ENCODE results near the gene NDFIP1. TPM values are rescaled to one million over a fixed set of nuclear protein-coding genes. Genes with fewer than 3 reads are reported as not detected.

Gene NDFIP1
- total RNA-seq, 1 experiment from 2014 or later: 26.6 TPM

GRCh38 chr5:142129446-142130066 lies 21.0 kb downstream of the NDFIP1 start:
- H3K36me3 Mint-ChIP-seq (ENCODE audit: insufficient read depth in 1 of 3, low read depth in 3 of 3): peaks cover 4 to 6% (median 6%) of the 10 kb centered on the region in 3 experiments; a peak in 5 of 7 replicates
- H2BK15ac ChIP-seq (ENCODE audit: low read depth, low read length): no peak overlapping the region
- no peak for DNase-seq
- no peak overlapping the region for H3K9ac ChIP-seq (ENCODE audit: extremely low read depth, insufficient read length, low read length)
- no peak overlapping the region for H3K14ac ChIP-seq (ENCODE audit: insufficient read depth, low read length)
- H3K23ac ChIP-seq (ENCODE audit: insufficient read length, low read depth, low read length): no peak overlapping the region
- H3T11ph ChIP-seq (ENCODE audit: low read length): no peak overlapping the region
- H3K4me3 Mint-ChIP-seq: no peak overlapping the region
- H3K79me2 ChIP-seq (ENCODE audit: insufficient read depth, low read length): no peaks in the 10 kb centered on the region; the same call in 1 of the 2 replicates
- H3K4me1 ChIP-seq (ENCODE audit: insufficient read depth, low read length): peaks cover 7% of the 10 kb centered on the region; the same call in 1 of the 2 replicates
- H3K27ac Mint-ChIP-seq: no peak overlapping the region
- H4K5ac ChIP-seq (ENCODE audit: insufficient read length, low read depth, low read length): no peak overlapping the region
- no peak overlapping the region for H4K8ac ChIP-seq (replicated peaks; ENCODE audit: insufficient read length, low read depth, low read length)
- H3K18ac ChIP-seq (ENCODE audit: insufficient read length, low read depth, low read length): no peak overlapping the region
- H3K56ac ChIP-seq (ENCODE audit: insufficient read length, low read depth, low read length): no peak overlapping the region
- H2BK12ac ChIP-seq (ENCODE audit: insufficient read length, low read depth, low read length): no peak overlapping the region
- H3K23me2 ChIP-seq (ENCODE audit: insufficient read length, low read depth, low read length, poor library complexity, severe bottlenecking): no peaks in the 10 kb centered on the region
- H2BK5ac ChIP-seq (ENCODE audit: insufficient read length, low read length): no peak overlapping the region
- no peaks in the 10 kb centered on the region for H3K79me1 ChIP-seq (ENCODE audit: insufficient read depth, low read depth, low read length, poor library complexity, severe bottlenecking)
- H3K9me3 Mint-ChIP-seq: peaks cover 3 to 5% of the 10 kb centered on the region in 2 experiments; a peak in 2 of 5 replicates
- H3K9me3 ChIP-seq (ENCODE audit: control insufficient read depth, low read depth, low read length): no peaks in the 10 kb centered on the region
- no peak overlapping the region for H3K4ac ChIP-seq (ENCODE audit: low read depth, low read length)
- no peaks in the 10 kb centered on the region for H3K27me3 Mint-ChIP-seq (ENCODE audit: low read depth)
- no CpG with 5 or more reads among the region's 11 CpGs for WGBS (ENCODE audit: extremely low coverage, insufficient read length, low lambda C conversion rate)
- no peak overlapping the region for H3K27ac ChIP-seq (ENCODE audit: insufficient read length, low read depth, low read length)
- H2AK5ac ChIP-seq (ENCODE audit: insufficient read length, low read length): no peak overlapping the region
- H4K91ac ChIP-seq (ENCODE audit: insufficient read length, low read depth, low read length): no peak overlapping the region
- no peak overlapping the region for H2BK120ac ChIP-seq (ENCODE audit: low read depth, low read length, poor library complexity, severe bottlenecking)
- no peak overlapping the region for H2BK20ac ChIP-seq (ENCODE audit: low read depth, low read length, poor library complexity, severe bottlenecking)
- H3K4me1 Mint-ChIP-seq: peaks cover 12 to 17% of the 10 kb centered on the region in 2 experiments
- no peaks in the 10 kb centered on the region for H3K27me3 ChIP-seq (ENCODE audit: insufficient read depth, low read length)
- no peak overlapping the region for H2AFZ ChIP-seq (ENCODE audit: low read length)
- no peak for TF ChIP-seq CTCF (conservative IDR thresholded peaks at IDR 0.05)
- H3K4me2 ChIP-seq (ENCODE audit: insufficient read depth, insufficient read length, low read length): no peak overlapping the region
- no peaks in the 10 kb centered on the region for H4K20me1 ChIP-seq (ENCODE audit: control insufficient read depth, insufficient read depth, insufficient read length)

Data from H9 (cell line).